NCI-H460 (cell line): ENCODE data around the gene TLX1. TPM values are rescaled to one million over a fixed set of nuclear protein-coding genes. Genes with fewer than 3 reads are reported as not detected.

Experiments
- DNase-seq: peaks from one replicate; pipeline ENCODE4 v3.0.0-alpha.2; 2016; ENCODE audit warnings: low read depth; ENCODE audit errors: extremely low read depth
- total RNA-seq: library from RNA; depleted of rRNA; stranded (reverse); fragments of >200 nt; shearing (Covaris generic); gene quantifications from 2 replicates; pipeline ENCODE4 v1.2.3, GENCODE V29; 2014

Gene TLX1
- total RNA-seq, 1 experiment from 2014 or later: not detected

DNA sequence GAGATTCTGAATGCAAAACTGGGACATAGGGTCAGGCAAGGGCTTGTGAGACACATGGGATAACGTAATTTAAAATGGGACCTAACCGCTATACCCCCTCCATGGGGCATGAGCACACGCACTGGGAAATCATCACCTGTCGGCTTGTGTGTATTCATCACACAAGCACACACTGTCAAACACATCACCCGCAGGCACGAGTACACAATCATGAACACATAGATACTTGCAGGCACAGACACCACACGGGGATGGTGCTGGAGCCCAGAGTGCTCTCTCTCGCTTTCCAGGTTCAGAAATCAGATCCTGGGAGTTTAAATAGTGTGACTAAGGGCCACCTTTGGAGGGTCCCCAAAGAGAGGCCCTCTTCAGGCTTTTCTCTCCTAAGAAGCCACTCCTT lies 19.6 kb upstream of the TLX1 start:
- DNase-seq: no peak

GRCh38 chr10:101112799-101113594 lies 18.1 kb upstream of the TLX1 start:
- no peak for DNase-seq

DNA sequence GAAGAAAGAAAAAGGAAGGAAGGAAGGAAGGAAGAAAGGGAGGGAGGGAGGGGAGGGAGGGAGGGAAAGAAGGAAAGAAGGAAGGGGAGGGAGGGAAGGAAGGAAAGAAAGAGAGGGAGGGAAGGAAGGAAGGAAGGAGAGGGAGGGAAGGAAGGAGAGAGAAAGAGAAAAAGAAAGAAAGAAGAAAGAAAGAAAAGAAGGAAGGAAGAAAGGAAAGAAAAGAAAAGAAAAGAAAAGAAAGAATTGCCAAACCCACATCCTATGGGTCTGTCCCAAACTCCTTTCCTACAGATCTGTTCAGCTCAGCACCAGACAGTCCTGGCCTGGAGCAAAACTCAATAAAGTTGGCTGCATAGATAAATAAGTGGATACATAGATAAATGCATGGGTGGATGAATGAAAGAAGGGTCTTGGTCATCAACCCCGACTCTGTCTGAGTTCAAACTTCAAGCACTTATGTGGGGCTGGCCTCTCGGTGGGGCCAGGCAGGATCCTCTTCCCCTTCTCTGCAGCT lies 17.2 kb upstream of the TLX1 start:
- DNase-seq: no peak

GRCh38 chr10:101114646-101115045 lies 16.5 kb upstream of the TLX1 start:
- DNase-seq: no peak

DNA sequence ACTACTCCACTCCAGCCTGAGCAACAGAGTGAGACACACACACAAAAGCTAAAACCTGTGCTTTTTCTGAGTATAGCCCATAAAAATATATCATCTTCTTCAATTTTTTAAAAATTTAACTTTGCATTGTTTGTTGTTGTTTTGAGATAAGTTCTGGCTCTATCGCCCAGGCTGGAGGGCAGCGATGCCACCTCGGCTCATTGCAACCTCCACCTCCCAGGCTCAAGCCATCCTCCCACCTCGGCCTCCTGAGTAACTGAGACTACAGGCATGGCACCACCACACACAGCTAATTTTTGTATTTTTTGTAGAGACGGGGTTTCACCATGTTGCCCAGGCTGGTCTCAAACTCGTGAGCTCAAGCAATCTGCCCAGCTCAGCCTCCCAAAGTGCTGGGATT lies 14.3 kb upstream of the TLX1 start:
- DNase-seq: no peak

DNA sequence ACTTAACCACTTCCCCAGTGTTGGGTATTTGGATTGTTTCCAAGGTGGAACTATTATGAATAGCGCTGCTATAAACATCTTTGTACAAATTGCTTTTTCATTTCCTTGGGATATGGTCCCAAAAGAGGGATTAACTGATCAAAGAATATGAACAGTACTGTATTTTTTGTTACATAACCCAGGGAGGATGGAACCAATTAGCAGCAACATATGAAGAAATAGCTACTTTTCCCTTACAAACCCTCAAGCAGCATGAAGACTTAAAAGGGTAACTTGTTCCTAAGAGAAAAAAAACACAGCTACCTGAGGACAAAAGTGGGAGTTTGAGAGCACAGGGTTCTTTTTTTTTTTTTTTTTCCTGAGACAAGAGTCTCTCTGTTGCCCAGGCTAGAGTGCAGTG lies 13.1 kb upstream of the TLX1 start:
- DNase-seq: no peak

DNA sequence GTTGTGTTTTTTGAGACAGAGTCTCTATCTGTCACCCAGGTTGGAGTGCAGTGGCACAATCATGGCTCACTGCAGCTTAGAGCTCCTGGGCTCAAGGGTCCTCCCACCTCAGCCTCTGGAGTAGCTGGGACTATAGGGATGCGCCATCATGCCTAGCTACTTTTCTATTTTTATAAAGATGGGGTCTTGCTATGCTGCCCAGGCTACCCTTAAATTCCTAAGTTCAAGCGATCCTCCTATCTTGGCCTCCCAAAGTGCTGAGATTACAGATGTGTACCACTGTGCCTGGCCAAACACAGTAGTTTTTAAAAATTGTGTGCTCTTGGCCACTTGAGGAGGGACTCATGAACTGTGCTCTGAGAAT lies 10.6 kb upstream of the TLX1 start:
- no peak for DNase-seq

GRCh38 chr10:101120884-101121653 lies 10.0 kb upstream of the TLX1 start:
- no peak for DNase-seq

DNA sequence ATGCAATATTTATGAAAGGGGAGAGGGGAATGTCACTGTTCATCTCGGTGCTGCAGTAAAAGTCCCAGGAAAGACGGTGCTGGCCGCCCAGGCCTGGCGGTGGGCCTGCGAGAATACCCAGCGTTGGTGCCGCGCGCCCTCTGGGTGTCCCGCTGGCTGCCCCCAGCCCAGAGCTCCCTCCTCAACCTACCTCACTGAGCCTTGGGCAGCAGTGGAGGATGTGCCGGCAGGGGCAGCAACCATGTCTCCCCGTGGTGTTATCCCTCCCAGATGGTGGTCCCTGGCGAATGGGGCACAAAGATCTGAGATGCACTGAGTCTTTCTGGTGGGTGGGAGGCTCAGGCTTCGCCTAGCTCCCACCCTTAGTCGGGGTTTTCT lies 9.5 kb upstream of the TLX1 start:
- no peak for DNase-seq

DNA sequence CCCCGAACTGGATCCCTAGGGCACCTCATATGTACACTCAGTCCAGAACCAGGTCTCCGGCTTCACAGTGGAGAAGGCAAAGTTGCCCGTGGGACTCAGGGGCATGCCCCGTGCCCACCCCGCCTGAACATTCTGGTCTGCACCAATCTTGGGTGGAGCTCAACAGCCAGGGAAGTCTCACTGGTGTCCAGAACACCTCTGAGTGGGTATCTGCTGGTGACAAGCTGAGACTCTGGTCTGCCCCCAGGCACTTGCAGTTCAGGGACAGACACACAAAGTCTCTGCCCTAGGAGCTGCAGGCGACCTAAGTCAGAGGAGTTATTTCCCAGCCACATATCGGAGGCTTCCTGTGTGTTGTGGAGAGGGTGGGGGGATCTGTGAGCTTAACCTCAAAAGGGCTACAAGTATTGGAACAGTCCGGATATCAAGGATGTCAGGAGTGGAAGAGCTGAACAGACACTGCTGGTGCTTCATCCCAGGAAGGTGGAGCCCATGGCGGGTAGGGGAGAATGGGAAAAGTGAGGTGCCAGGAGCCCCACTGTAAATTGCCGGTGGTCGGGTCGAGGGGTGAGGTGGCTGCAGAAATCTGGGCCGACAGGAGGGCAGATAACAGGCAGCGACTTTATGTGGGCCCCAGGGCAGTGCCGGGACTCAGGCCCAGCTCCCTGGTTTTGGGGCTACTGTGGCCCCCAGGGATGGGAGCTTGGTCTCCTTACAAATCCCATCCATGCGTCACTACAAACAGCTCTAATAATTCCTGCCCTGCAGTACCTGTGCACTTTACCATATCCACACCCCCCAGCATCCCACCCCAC lies 8.6 kb upstream of the TLX1 start:
- no peak for DNase-seq

DNA sequence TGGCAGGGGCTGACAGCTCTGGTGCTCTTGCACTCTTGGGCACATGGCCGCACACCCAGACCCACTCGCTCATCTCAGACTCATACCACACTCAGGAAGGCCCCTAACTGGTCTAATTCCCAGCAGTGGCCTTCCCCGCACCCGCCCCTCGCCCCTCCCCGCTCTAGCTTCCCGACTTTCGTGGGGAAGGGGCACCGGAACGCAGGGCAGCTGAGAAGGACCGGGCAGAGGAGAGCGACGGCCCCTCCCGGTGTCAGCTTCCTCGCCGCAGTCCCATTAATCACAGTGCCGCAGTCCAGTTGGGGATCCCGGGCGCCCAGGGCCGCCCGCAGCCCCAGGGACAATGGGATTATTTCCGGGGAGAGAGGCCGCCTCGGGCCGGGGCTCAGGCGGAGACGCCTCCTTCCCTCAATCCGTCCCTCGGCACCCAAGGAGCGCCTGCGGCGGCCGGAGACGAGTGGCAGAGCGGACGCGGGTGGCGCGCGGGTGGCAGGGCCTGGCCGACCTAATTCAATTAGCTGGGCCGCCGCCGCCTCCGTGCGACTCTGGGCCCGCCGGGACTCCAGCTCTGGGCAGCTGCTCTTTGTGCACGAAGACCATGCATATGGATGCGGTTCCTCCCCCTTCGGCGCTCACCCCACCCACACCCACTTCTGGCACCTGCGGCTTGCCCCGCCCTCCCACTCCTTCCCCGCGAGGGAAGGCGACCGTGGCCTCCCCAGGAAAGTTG lies 7.8 kb upstream of the TLX1 start:
- DNase-seq: no peak

DNA sequence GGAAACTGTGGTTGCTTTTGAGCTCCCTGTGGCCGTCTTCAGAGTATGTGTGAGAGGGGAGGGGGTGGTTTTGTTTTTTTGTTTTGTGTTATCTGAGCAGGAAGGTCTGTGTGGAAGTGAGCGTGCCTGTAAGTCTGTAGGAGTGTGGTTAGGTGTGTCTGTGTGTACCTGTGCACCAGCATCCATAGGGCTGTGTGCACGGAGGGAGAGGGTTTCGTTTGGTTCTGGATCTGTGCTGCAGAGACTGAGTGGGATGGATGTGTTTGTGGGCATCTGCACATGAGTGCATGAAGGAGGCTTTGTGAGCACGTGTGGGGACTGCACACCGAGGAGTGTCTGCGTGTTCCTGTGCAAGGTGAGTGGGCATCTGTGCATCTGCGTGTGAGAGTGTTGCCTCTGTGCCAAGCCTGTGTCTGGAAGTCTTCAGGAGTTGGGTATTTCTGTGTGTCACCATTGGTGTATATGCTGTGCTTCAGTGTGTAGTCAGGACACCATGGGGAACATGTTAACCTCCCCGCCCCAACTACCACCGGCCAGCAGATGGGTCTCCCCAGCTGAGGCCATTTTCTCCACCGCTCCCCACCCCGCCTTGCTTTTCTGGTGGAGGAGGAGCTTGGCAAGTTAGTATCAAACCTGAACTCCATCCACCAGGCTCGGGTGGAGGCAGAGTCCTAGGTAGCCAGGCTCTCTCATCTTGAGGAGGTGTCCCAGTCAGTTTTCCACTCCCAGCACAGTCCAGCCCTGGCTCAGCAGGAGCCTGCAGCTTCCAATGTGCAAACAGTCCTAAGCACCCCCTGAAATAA lies 7.1 kb upstream of the TLX1 start:
- no peak for DNase-seq

GRCh38 chr10:101124933-101125332 lies 6.2 kb upstream of the TLX1 start:
- DNase-seq: no peak

GRCh38 chr10:101126684-101127628 lies 4.1 kb upstream of the TLX1 start:
- no peak for DNase-seq

DNA sequence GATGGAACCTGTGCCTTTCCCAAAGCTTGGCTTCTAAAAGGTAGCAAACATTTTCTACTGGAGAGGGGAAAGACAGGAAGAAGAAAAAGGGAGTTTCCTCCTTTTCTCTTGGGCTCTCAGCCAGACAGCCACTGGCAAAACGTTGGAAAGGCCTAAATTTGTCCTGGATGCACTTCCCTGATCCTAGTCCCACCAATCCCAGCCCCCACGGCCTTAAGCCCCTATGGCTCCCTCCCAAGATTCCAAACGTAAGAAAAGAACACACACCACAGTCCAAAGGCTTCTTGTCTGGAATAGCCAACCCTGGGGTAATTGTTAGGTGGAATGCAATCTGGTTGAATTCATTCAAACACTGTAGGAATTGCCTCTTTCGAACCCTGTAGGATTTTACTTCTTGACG lies 959 bp upstream of the TLX1 start:
- DNase-seq: no peak

- no peak for DNase-seq
These were observed 999 bp downstream of the TLX1 start for GRCh38 chr10:101131962-101132635.

- no peak for DNase-seq
These were observed 1.8 kb downstream of the TLX1 start for GRCh38 chr10:101132636-101133473.
